Measurements from ENCODE around the gene GRM8. TPM values are rescaled to one million over a fixed set of nuclear protein-coding genes. Genes with fewer than 3 reads are reported as not detected.
"Not testable (repeated sequence)": the region's sequence is repeated elsewhere in the genome, so short reads cannot be mapped to it uniquely, and the experiment has no call there.

Gene GRM8
- polyA plus RNA-seq, 1 donor: 0.04 TPM

DNA sequence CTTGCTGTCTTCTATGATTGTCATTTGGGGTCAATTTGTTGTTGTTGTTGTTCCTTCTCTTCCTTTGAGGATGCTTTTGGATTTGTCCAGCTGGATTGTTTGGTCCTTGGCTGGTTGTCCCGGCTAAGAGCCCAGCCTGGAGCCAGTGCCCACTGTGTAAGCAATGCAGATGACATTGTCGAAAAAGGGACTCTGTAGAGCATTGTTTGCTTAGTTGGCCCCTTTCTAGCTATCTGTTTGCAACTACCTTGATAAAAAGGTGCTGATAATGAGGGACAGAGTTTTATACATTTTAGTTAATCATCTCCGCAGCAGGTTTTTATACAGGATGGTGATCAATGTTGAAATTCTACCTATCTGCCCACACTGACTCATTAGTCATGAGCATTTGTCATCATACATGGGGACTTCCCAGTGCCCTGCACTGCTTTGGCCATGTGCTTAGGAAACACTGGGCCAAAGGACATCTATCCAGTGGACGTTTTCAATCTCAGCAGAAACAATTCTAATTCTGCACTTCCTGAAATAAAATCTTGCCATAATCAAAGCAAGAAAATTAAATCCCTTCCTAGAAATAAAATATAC lies 311.9 kb downstream of the GRM8 start:
- Histone ChIP-seq H3K27ac (ENCODE audit: low read length) (no peak overlapping the region), H3K4me1 (ENCODE audit: control insufficient read depth, insufficient read depth, low read length) (no peaks in the 10 kb centered on the region), H3K27me3 (ENCODE audit: control insufficient read depth, insufficient read depth, low read length) (no peaks in the 10 kb centered on the region), H3K9me3 (ENCODE audit: control insufficient read depth, low read depth, low read length) (no peaks in the 10 kb centered on the region), H3K36me3 (ENCODE audit: control insufficient read depth, insufficient read depth, low read length) (no peaks in the 10 kb centered on the region), H3K4me3 (ENCODE audit: low read length) (no peak overlapping the region)
- peak in 1 of 2 donors; percentile 12 for DNase-seq
- WGBS (ENCODE audit: insufficient coverage, low lambda C conversion rate): 71% methylated on average over 1 of the region's 4 CpGs

DNA sequence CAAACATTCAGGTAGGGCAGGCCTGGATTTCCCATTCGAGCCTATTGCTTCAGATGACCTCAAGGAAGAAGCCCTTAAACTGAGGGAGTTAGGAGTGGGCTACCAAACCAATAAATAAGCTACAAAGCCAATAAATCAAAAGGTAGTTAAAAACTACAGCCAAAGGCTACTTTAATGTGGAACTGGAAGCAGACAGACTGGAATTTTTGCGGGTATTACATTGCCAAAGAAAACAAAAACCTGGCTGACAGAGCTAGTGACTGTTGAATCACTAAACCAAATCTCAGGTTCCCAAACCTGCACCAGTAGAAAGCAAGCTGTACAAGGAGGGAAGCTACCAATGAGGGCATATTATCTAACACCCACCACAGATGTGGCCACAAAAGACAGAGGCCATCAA lies 315.6 kb downstream of the GRM8 start:
- Histone ChIP-seq H3K9me3 (ENCODE audit: control insufficient read depth, low read depth, low read length) (no peaks in the 10 kb centered on the region), H3K4me3 (ENCODE audit: low read length) (no peak overlapping the region), H3K27me3 (ENCODE audit: control insufficient read depth, insufficient read depth, low read length) (no peaks in the 10 kb centered on the region), H3K4me1 (ENCODE audit: control insufficient read depth, insufficient read depth, low read length) (no peaks in the 10 kb centered on the region), H3K36me3 (ENCODE audit: control insufficient read depth, insufficient read depth, low read length) (no peaks in the 10 kb centered on the region), H3K27ac (ENCODE audit: low read length) (no peak overlapping the region)
- no peak for DNase-seq
- no CpG with 5 or more reads among the region's 2 CpGs for WGBS (ENCODE audit: insufficient coverage, low lambda C conversion rate)

DNA sequence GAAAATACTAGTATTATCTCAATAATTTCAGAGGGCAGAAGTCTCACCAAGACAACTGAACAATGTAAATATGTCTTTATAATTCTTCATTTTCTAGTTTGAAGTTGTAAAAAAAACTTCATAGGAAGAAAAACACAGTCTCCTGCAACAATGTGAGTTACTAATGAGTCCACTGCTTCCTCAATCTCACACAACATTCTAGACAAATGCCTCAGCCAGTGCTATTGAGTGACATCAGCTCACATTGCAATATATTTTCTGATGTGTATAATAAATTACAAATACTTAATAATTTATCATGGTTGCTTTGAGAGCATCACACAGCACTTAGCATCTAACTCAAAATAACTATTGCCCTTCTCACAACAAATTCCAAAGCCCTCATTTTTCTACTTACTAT lies 321.2 kb downstream of the GRM8 start:
- no peak overlapping the region for H3K27ac ChIP-seq (ENCODE audit: low read length)
- no peak overlapping the region for H3K4me3 ChIP-seq (ENCODE audit: low read length)
- no peaks in the 10 kb centered on the region for H3K27me3 ChIP-seq (ENCODE audit: control insufficient read depth, insufficient read depth, low read length)
- no peaks in the 10 kb centered on the region for H3K4me1 ChIP-seq (ENCODE audit: control insufficient read depth, insufficient read depth, low read length)
- H3K36me3 ChIP-seq (ENCODE audit: control insufficient read depth, insufficient read depth, low read length): no peaks in the 10 kb centered on the region
- no peaks in the 10 kb centered on the region for H3K9me3 ChIP-seq (ENCODE audit: control insufficient read depth, low read depth, low read length)
- no peak for DNase-seq

- no peaks in the 10 kb centered on the region for H3K9me3 ChIP-seq (ENCODE audit: control insufficient read depth, low read depth, low read length)
- no peaks in the 10 kb centered on the region for H3K4me1 ChIP-seq (ENCODE audit: control insufficient read depth, insufficient read depth, low read length)
- H3K27me3 ChIP-seq (ENCODE audit: control insufficient read depth, insufficient read depth, low read length): no peaks in the 10 kb centered on the region
- H3K4me3 ChIP-seq (ENCODE audit: low read length): no peak overlapping the region
- WGBS (ENCODE audit: insufficient coverage, low lambda C conversion rate): no CpG with 5 or more reads among the region's 2 CpGs
- no peaks in the 10 kb centered on the region for H3K36me3 ChIP-seq (ENCODE audit: control insufficient read depth, insufficient read depth, low read length)
- no peak overlapping the region for H3K27ac ChIP-seq (ENCODE audit: low read length)
- DNase-seq: no peak
Measured at GRCh38 chr7:126930166-126930565, 322.6 kb downstream of the GRM8 start.

- no peak for DNase-seq
- 83% methylated on average over 2 of the region's 2 CpGs for WGBS (ENCODE audit: insufficient coverage, low lambda C conversion rate)
Measured at GRCh38 chr7:126924477-126924876, 328.3 kb downstream of the GRM8 start.

GRCh38 chr7:126911627-126912026 lies 341.1 kb downstream of the GRM8 start:
- H3K27me3 ChIP-seq (ENCODE audit: control insufficient read depth, insufficient read depth, low read length); H3K9me3 ChIP-seq (ENCODE audit: control insufficient read depth, low read depth, low read length); DNase-seq; H3K27ac ChIP-seq (ENCODE audit: low read length); H3K36me3 ChIP-seq (ENCODE audit: control insufficient read depth, insufficient read depth, low read length); H3K4me3 ChIP-seq (ENCODE audit: low read length); H3K4me1 ChIP-seq (ENCODE audit: control insufficient read depth, insufficient read depth, low read length): not testable (repeated sequence)
- no CpG with 5 or more reads among the region's 4 CpGs for WGBS (ENCODE audit: insufficient coverage, low lambda C conversion rate)

More at GRCh38 chr7:126924477-126924876, 328.3 kb downstream of the GRM8 start:
- H3K4me3 ChIP-seq (ENCODE audit: low read length): no peak overlapping the region
- H3K9me3 ChIP-seq (ENCODE audit: control insufficient read depth, low read depth, low read length): no peaks in the 10 kb centered on the region
- H3K4me1 ChIP-seq (ENCODE audit: control insufficient read depth, insufficient read depth, low read length): no peaks in the 10 kb centered on the region
- no peak overlapping the region for H3K27ac ChIP-seq (ENCODE audit: low read length)
- H3K27me3 ChIP-seq (ENCODE audit: control insufficient read depth, insufficient read depth, low read length): no peaks in the 10 kb centered on the region
- H3K36me3 ChIP-seq (ENCODE audit: control insufficient read depth, insufficient read depth, low read length): no peaks in the 10 kb centered on the region

- not testable (repeated sequence) for DNase-seq; H3K4me1 ChIP-seq (ENCODE audit: control insufficient read depth, insufficient read depth, low read length); H3K27ac ChIP-seq (ENCODE audit: low read length); H3K9me3 ChIP-seq (ENCODE audit: control insufficient read depth, low read depth, low read length); H3K4me3 ChIP-seq (ENCODE audit: low read length); H3K27me3 ChIP-seq (ENCODE audit: control insufficient read depth, insufficient read depth, low read length); H3K36me3 ChIP-seq (ENCODE audit: control insufficient read depth, insufficient read depth, low read length)
Measured at GRCh38 chr7:126908564-126908963, 344.2 kb downstream of the GRM8 start.

DNA sequence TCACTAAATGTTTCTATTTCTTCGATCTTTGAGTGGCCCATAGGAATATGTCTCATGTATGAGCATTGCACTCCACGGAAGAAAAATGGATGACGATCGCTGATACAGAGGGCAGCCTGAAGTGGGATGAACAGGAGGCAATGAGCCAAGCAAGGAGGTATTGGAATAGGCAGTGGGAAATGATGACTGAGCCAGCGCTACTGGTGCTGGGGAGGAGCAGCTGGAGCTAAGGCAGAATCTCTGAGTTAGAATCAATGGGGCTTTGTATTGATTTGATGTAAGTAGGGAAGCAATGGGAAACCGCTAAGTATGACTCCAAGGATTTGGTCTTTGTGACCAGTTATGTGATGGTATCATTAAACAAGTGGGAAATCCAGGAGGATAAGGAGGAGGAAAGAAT lies 345.1 kb downstream of the GRM8 start:
- H3K4me1 ChIP-seq (ENCODE audit: control insufficient read depth, insufficient read depth, low read length); DNase-seq; H3K27ac ChIP-seq (ENCODE audit: low read length); H3K27me3 ChIP-seq (ENCODE audit: control insufficient read depth, insufficient read depth, low read length); H3K4me3 ChIP-seq (ENCODE audit: low read length); H3K36me3 ChIP-seq (ENCODE audit: control insufficient read depth, insufficient read depth, low read length); H3K9me3 ChIP-seq (ENCODE audit: control insufficient read depth, low read depth, low read length): not testable (repeated sequence)
- 100% methylated on average over 2 of the region's 6 CpGs for WGBS (ENCODE audit: insufficient coverage, low lambda C conversion rate)

GRCh38 chr7:126905255-126905654 lies 347.5 kb downstream of the GRM8 start:
- WGBS (ENCODE audit: insufficient coverage, low lambda C conversion rate): no CpG with 5 or more reads among the region's 2 CpGs
- not testable (repeated sequence) for DNase-seq; H3K9me3 ChIP-seq (ENCODE audit: control insufficient read depth, low read depth, low read length); H3K36me3 ChIP-seq (ENCODE audit: control insufficient read depth, insufficient read depth, low read length); H3K27ac ChIP-seq (ENCODE audit: low read length); H3K4me1 ChIP-seq (ENCODE audit: control insufficient read depth, insufficient read depth, low read length); H3K27me3 ChIP-seq (ENCODE audit: control insufficient read depth, insufficient read depth, low read length); H3K4me3 ChIP-seq (ENCODE audit: low read length)

DNA sequence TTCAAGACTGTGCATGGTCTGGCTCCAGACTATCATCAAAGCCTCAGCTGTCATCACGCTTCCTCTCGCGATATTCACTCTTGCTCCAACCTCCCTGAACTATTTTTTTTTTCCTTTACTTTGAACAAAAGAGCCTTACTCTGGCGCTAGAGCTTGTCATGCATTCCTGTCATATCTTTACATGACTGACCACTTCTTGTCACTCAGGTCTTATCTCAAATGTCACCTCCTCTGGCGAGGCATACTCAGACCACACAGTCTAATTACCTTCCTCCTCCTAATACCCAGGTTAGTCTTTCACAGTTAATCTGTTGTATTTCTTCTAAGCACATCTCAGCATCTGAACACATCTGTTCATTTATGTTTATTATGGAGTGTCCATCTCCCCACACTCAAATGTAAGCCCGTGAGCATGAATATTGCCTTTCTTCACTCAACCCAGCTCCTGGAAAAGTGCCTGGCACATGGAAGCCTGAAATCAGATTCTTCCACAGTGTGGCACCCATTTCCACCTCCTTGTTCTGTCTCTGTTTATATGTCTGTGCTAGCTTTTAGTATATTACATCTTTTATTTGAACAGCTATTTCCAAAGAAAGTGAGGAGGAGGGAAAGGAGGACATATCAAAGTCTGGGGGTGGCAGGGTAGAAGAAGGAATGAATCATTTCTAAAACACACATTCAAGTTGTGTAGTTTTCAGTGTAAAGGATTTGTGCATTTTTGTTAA lies 351.5 kb downstream of the GRM8 start:
- not testable (repeated sequence) for H3K27me3 ChIP-seq (ENCODE audit: control insufficient read depth, insufficient read depth, low read length); H3K27ac ChIP-seq (ENCODE audit: low read length); H3K36me3 ChIP-seq (ENCODE audit: control insufficient read depth, insufficient read depth, low read length); DNase-seq; H3K4me3 ChIP-seq (ENCODE audit: low read length); H3K4me1 ChIP-seq (ENCODE audit: control insufficient read depth, insufficient read depth, low read length); H3K9me3 ChIP-seq (ENCODE audit: control insufficient read depth, low read depth, low read length)
- no CpG with 5 or more reads among the region's 6 CpGs for WGBS (ENCODE audit: insufficient coverage, low lambda C conversion rate)

- WGBS (ENCODE audit: insufficient coverage, low lambda C conversion rate): no CpG with 5 or more reads among the region's 1 CpG
- not testable (repeated sequence) for DNase-seq; H3K4me1 ChIP-seq (ENCODE audit: control insufficient read depth, insufficient read depth, low read length); H3K27me3 ChIP-seq (ENCODE audit: control insufficient read depth, insufficient read depth, low read length); H3K36me3 ChIP-seq (ENCODE audit: control insufficient read depth, insufficient read depth, low read length); H3K4me3 ChIP-seq (ENCODE audit: low read length); H3K9me3 ChIP-seq (ENCODE audit: control insufficient read depth, low read depth, low read length); H3K27ac ChIP-seq (ENCODE audit: low read length)
Measured at GRCh38 chr7:126887980-126888379, 364.8 kb downstream of the GRM8 start.
